Hepatocyte (in vitro differentiated cells): Measurements from ENCODE around the gene ANKRD1.
A peak's percentile ranks its signal among the peaks of the same experiment; 100 is the strongest.

ENCODE experiments used
- CTCF ChIP-seq: fragments of 200-600 bp; sonication (generic); IDR thresholded peaks from 2 replicates; pipeline ENCODE4 v1.5.1; 2016; ENCODE audit warnings: antibody characterized with exemption, mild to moderate bottlenecking; ENCODE audit not compliant: poor library complexity
- EZH2 ChIP-seq: fragments of 200-600 bp; sonication (generic); IDR thresholded peaks from 2 replicates; pipeline ENCODE4 v1.6.1; 2016; ENCODE audit warnings: antibody characterized with exemption, mild to moderate bottlenecking, borderline replicate concordance
- EZH2phosphoT487 ChIP-seq: fragments of 200-600 bp; sonication (generic); IDR thresholded peaks from one replicate; pipeline ENCODE4 v1.6.1; 2018; ENCODE audit warnings: antibody characterized with exemption, mild to moderate bottlenecking, low read depth, moderate library complexity; ENCODE audit not compliant: unreplicated experiment, severe bottlenecking

DNA sequence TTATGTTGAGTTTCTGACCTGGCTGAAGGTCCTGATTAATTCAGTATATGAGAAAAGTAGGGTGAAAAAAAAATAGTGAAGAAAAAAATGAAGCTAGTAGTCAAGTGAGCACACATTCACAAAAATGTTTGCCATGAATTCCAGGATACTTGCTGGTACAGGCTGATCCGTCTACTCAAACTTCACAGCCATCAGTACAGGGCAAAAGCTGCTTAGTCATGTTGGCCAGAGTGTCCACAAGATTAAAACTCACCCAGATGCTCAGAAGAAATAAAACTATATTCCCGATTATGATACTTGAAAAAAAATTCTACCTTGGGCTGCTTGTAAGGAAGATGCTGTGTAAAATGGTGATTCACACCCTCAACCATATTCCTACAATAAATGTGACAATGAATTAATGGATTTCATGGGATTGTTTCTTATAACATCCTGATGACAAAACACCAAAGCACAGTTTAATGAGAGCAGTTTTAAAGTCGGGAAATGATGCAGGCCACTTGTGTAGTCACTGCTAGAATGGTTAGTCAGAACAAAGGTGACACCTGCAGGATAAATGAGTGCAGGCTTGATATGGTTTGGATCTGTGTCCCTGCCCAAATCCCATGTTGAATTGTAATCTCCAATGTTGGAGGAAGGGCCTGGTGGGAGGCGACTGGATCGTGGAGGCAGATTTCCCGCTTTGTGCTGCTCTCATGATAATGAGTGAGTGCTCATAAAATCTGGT lies 49.2 kb upstream of the ANKRD1 start:
- TF ChIP-seq CTCF = peak; percentile 4
- no peak for TF ChIP-seq EZH2
- no peak for TF ChIP-seq EZH2phosphoT487
